Fibroblast of lung (primary cell): ENCODE measurements around the gene WFIKKN1. TPM values are rescaled to one million over a fixed set of nuclear protein-coding genes. Genes with fewer than 3 reads are reported as not detected.
A peak's percentile ranks its signal among the peaks of the same experiment; 100 is the strongest.

Source experiments
- DNase-seq, 2 donors: peaks; one replicate each; pipeline versions ENCODE4 v3.0.0 to v3.0.0-alpha.2; 2010; ENCODE audit warnings: low read depth in 2 of 2
- H2AFZ ChIP-seq: 2 replicates; pipeline ENCODE4 v1.5.1; 2012; ENCODE audit warnings: low read length, control low read depth, inconsistent platforms
- H3K27ac ChIP-seq: 2 replicates; pipeline ENCODE4 v1.5.1; 2011; ENCODE audit warnings: low read length, control low read depth; ENCODE audit not compliant: insufficient read depth
- H3K27me3 ChIP-seq: 2 replicates; pipeline ENCODE4 v1.5.1; 2011; ENCODE audit warnings: mild to moderate bottlenecking, low read length; ENCODE audit not compliant: control insufficient read depth, insufficient read depth
- H3K36me3 ChIP-seq: 2 replicates; pipeline ENCODE4 v1.5.1; 2011; ENCODE audit warnings: low read length; ENCODE audit not compliant: control insufficient read depth, insufficient read depth
- H3K4me1 ChIP-seq: 2 replicates; pipeline ENCODE4 v1.5.1; 2011; ENCODE audit warnings: low read length; ENCODE audit not compliant: control insufficient read depth, insufficient read depth; ENCODE audit errors: extremely low read depth
- H3K4me2 ChIP-seq: 2 replicates; pipeline ENCODE4 v1.5.1; 2011; ENCODE audit warnings: low read length, control low read depth; ENCODE audit not compliant: insufficient read depth; ENCODE audit errors: extremely low read depth
- H3K4me3 ChIP-seq, 4 experiments: fragments of 200-600 bp in 1 of 4; sonication (generic) in 1 of 4; replicated peaks in 1 of 4; 2 replicates each; pipeline ENCODE4 v1.5.1; 2011 to 2016; ENCODE audit warnings: low read length in 4 of 4, low read depth in 3 of 4, mild to moderate bottlenecking in 3 of 4, control low read depth in 2 of 4, inconsistent platforms in 1 of 4, mixed read lengths in 1 of 4; ENCODE audit not compliant: insufficient read depth in 1 of 4; ENCODE audit errors: control extremely low read depth in 1 of 4
- H3K79me2 ChIP-seq: 2 replicates; pipeline ENCODE4 v1.5.1; 2012; ENCODE audit warnings: mild to moderate bottlenecking, low read length, inconsistent platforms; ENCODE audit not compliant: control insufficient read depth, insufficient read depth
- H3K9ac ChIP-seq: 2 replicates; pipeline ENCODE4 v1.5.1; 2011; ENCODE audit warnings: mild to moderate bottlenecking, low read length, control low read depth; ENCODE audit not compliant: insufficient read depth
- H3K9me3 ChIP-seq: 2 replicates; pipeline ENCODE4 v1.5.1; 2012; ENCODE audit warnings: low read depth, low read length; ENCODE audit not compliant: control insufficient read depth, insufficient read depth
- H4K20me1 ChIP-seq: 2 replicates; pipeline ENCODE4 v1.5.1; 2011; ENCODE audit warnings: low read length; ENCODE audit not compliant: control insufficient read depth, insufficient read depth; ENCODE audit errors: extremely low read depth
- EZH2 ChIP-seq: IDR thresholded peaks from 2 replicates; pipeline ENCODE4 v1.5.1; 2012; ENCODE audit warnings: low read length, control low read depth, mild to moderate bottlenecking; ENCODE audit errors: missing control alignments
- polyA plus RNA-seq, 2 donors: library from polyadenylated mRNA; depleted of rRNA in 1 of 2; stranded (reverse) in 1 of 2; unstranded in 1 of 2; fragments of >200 nt; gene quantifications; 2 replicates each; pipeline ENCODE4 v1.2.1, GENCODE V29; 2011 to 2012; ENCODE audit warnings: missing spikeins in 1 of 2
- total RNA-seq: library from RNA; depleted of rRNA; stranded (reverse); fragments of >200 nt; gene quantifications from 2 replicates; pipeline ENCODE4 v1.2.1, GENCODE V29; 2014
- TF ChIP-seq, protein P1 (sequence below), 2 donors: IDR thresholded peaks in 1 of 2; conservative IDR thresholded peaks in 1 of 2; 1 replicate in 1 of 2; 2 replicates in 1 of 2; pipeline ENCODE4 v1.5.1; 2011 to 2012; ENCODE audit warnings: low read length in 2 of 2, control low read depth in 1 of 2, inconsistent platforms in 1 of 2, low read depth in 1 of 2, mild to moderate bottlenecking in 1 of 2

WFIKKN1 gene
- total and polyA plus RNA-seq, 2 donors (not counting 1 experiment from before 2014, with no cell fraction given) = 0.17 TPM; not detected in 1

DNA sequence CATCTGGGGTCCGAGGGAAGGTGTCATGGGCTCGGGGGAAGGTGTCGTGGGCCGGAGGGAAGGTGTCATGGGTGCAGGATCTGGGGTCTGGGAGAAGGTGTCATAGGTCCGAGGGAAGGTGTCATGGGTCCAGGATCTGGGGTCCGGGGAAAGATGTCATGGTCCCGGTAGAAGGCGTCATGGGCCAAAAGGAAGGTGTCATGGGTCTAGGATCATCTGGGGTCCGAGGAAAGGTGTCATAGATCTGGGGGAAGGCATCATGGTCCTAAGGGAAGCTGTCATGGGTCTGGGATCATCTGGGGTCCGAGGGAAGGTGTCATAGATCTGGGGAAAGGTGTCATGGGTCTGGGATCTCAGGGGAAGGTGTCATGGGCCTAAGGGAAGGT lies 40.0 kb upstream of the WFIKKN1 start:
- no peak for DNase-seq
- Histone ChIP-seq H2AFZ (no peak overlapping the region), H3K9me3 (no peaks in the 10 kb centered on the region), H3K79me2 (peaks cover 19% of the 10 kb centered on the region), H3K4me1 (peaks cover 13% of the 10 kb centered on the region), H3K4me3 (peak overlapping the region; percentile 57 to 88 (median 86)), H3K27ac (peak overlapping the region; percentile 61), H3K36me3 (no peaks in the 10 kb centered on the region), H3K27me3 (no peaks in the 10 kb centered on the region), H3K9ac (peak overlapping the region; percentile 74), H3K4me2 (peak overlapping the region; percentile 99), H4K20me1 (no peaks in the 10 kb centered on the region)
- TF ChIP-seq, protein P1, sequence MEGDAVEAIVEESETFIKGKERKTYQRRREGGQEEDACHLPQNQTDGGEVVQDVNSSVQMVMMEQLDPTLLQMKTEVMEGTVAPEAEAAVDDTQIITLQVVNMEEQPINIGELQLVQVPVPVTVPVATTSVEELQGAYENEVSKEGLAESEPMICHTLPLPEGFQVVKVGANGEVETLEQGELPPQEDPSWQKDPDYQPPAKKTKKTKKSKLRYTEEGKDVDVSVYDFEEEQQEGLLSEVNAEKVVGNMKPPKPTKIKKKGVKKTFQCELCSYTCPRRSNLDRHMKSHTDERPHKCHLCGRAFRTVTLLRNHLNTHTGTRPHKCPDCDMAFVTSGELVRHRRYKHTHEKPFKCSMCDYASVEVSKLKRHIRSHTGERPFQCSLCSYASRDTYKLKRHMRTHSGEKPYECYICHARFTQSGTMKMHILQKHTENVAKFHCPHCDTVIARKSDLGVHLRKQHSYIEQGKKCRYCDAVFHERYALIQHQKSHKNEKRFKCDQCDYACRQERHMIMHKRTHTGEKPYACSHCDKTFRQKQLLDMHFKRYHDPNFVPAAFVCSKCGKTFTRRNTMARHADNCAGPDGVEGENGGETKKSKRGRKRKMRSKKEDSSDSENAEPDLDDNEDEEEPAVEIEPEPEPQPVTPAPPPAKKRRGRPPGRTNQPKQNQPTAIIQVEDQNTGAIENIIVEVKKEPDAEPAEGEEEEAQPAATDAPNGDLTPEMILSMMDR (conservative IDR thresholded peaks at IDR 0.05 in 1 of 2, IDR thresholded peaks at IDR 0.05 in 1 of 2; ENCODE audit: low read depth in 1 of 2, low read length in 2 of 2) = no peak
- no peak for TF ChIP-seq EZH2

DNA sequence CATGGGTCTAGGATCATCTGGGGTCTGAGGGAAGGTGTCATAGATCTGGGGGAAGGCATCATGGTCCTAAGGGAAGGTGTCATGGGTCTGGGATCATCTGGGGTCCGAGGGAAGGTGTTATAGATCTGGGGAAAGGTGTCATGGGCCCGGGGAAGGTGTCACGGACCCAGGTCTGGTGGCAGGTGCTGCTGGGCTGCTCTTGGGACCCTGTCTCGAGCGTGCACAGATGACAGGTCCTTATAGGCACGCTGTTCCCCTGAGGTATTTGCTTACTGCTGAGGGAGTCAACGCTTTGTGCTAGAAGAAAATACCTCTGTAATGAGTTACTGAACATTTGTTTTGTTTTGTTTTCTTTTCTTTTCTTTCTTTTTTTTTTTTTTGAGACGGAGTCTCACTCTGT lies 39.6 kb upstream of the WFIKKN1 start:
- Histone ChIP-seq H3K36me3 (no peaks in the 10 kb centered on the region), H3K4me2 (peak overlapping the region; percentile 99), H3K27me3 (no peaks in the 10 kb centered on the region), H3K4me3 (peak overlapping the region in 3 of 4 experiments; percentile 57 to 88 (median 86)), H2AFZ (no peak overlapping the region), H3K9me3 (no peaks in the 10 kb centered on the region), H3K79me2 (peaks cover 22% of the 10 kb centered on the region), H3K4me1 (peaks cover 12% of the 10 kb centered on the region), H3K9ac (no peak overlapping the region), H3K27ac (no peak overlapping the region), H4K20me1 (no peaks in the 10 kb centered on the region)
- DNase-seq = no peak
- TF ChIP-seq EZH2 = no peak
- TF ChIP-seq, protein P1 (conservative IDR thresholded peaks at IDR 0.05 in 1 of 2, IDR thresholded peaks at IDR 0.05 in 1 of 2; ENCODE audit: low read depth in 1 of 2, low read length in 2 of 2) = no peak

DNA sequence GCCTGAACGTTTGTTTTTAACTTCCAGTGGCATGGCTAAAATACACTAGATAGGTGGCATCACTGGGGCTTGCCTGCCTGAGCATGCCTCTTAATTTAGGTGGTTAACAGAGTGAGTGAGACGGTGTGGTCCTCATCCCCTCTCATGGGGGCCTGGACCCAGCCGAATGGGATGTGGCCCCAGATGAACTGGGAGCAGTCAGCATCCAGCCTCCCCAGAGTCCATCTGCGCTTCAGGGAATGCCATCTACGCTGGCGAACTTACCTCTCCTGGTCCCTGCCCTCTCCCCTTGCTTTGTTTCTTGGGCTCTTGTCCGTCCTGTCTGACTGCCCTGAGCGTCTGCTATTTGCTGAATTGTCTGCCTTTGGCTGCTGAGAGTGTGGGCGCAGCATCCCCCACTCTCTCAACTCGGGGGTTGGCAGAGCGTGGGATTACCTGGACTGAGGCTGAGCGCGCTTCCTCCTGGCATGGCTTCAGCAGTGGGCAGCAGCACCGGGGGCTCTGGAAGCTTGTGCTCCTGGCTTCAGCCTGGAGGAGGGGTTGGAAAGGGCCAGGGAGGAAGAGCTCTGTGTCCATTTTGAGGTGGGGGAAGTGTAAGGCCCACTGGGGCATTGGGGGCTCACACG lies 38.8 kb upstream of the WFIKKN1 start:
- no peaks in the 10 kb centered on the region for H3K27me3 ChIP-seq
- no peaks in the 10 kb centered on the region for H4K20me1 ChIP-seq
- H2AFZ ChIP-seq = no peak overlapping the region
- H3K9me3 ChIP-seq = no peaks in the 10 kb centered on the region
- H3K4me2 ChIP-seq = no peak overlapping the region
- H3K9ac ChIP-seq = no peak overlapping the region
- no peak overlapping the region for H3K4me3 ChIP-seq
- H3K36me3 ChIP-seq = no peaks in the 10 kb centered on the region
- H3K4me1 ChIP-seq = peaks cover 11% of the 10 kb centered on the region
- H3K79me2 ChIP-seq = peaks cover 22% of the 10 kb centered on the region
- no peak overlapping the region for H3K27ac ChIP-seq
- no peak for DNase-seq
- no peak for TF ChIP-seq EZH2
- TF ChIP-seq, protein P1 (conservative IDR thresholded peaks at IDR 0.05 in 1 of 2, IDR thresholded peaks at IDR 0.05 in 1 of 2; ENCODE audit: low read depth in 1 of 2, low read length in 2 of 2) = no peak
